Thyroid gland (tissue), 4 donors: Measurements from ENCODE around the gene B4GALT6. TPM values are rescaled to one million over a fixed set of nuclear protein-coding genes. Genes with fewer than 3 reads are reported as not detected.

Source experiments
- DNase-seq, 2 donors: peaks; one replicate each; pipeline ENCODE4 v3.0.0-alpha.2; 2019
- H3K27ac ChIP-seq, 3 donors: fragments of 200-600 bp; sonication (generic); 1 replicate in 2 of 3; 2 replicates in 1 of 3; pipeline ENCODE4 v1.5.1; 2016 to 2019; ENCODE audit warnings: mild to moderate bottlenecking in 1 of 3, moderate library complexity in 1 of 3
- H3K27me3 ChIP-seq: fragments of 200-600 bp; sonication (generic); one replicate; pipeline ENCODE4 v1.5.1; 2019
- H3K36me3 ChIP-seq, 2 donors: fragments of 200-600 bp; sonication (generic); one replicate each; pipeline ENCODE4 v1.5.1; 2016 to 2019
- H3K4me1 ChIP-seq, 2 donors: fragments of 200-600 bp; sonication (generic); one replicate each; pipeline ENCODE4 v1.5.1; 2017 to 2019
- H3K4me3 ChIP-seq, 3 donors: fragments of 200-600 bp; sonication (generic); replicated peaks in 1 of 3; 1 replicate in 2 of 3; 2 replicates in 1 of 3; pipeline ENCODE4 v1.5.1; 2016; ENCODE audit warnings: mild to moderate bottlenecking in 1 of 3
- H3K9me3 ChIP-seq: fragments of 200-600 bp; sonication (generic); one replicate; pipeline ENCODE4 v1.5.1; 2017
- CTCF ChIP-seq, 6 experiments: fragments of 200-600 bp in 3 of 6; fragments of 450-650 bp in 3 of 6; sonication (generic) in 3 of 6; IDR thresholded peaks; one replicate each; pipeline ENCODE4 v1.5.1; 2016 to 2019; ENCODE audit warnings: antibody characterized with exemption in 6 of 6, mild to moderate bottlenecking in 2 of 6, inconsistent platforms in 1 of 6, moderate library complexity in 1 of 6
- POLR2A ChIP-seq, 2 donors: fragments of 450-650 bp; IDR thresholded peaks; one replicate each; pipeline ENCODE4 v1.6.1; 2017; ENCODE audit warnings: antibody characterized with exemption in 2 of 2, mild to moderate bottlenecking in 2 of 2, moderate library complexity in 1 of 2
- WGBS, 2 donors: methylation state at CpG; one replicate each; pipeline ENCODE4 v1.1.5; 2017; 5-methylcytosine and 5-hydroxymethylcytosine counted together
- intact Hi-C: fragments of 100-400 bp; cut with DNase I; formaldehyde crosslinking; loops from one replicate; pipeline ENCODE4 v1.15.1; 2023
- total RNA-seq, 4 donors: library from RNA; depleted of rRNA; stranded (reverse); fragments of >200 nt; gene quantifications; one replicate each; pipeline ENCODE4 v1.2.3, GENCODE V29; 2016

Gene B4GALT6
- total RNA-seq, 4 donors from 2014 or later = 1.3 to 2.6 (median 2.5) TPM

- no peaks in the 10 kb centered on the region for H3K4me1 ChIP-seq
- TF ChIP-seq POLR2A (IDR thresholded peaks at IDR 0.05) = no peak
- no peak for TF ChIP-seq CTCF (IDR thresholded peaks at IDR 0.05)
- H3K9me3 ChIP-seq = no peaks in the 10 kb centered on the region
- no peak overlapping the region for H3K27ac ChIP-seq
- no peaks in the 10 kb centered on the region for H3K36me3 ChIP-seq
- no peak for DNase-seq
- no peaks in the 10 kb centered on the region for H3K27me3 ChIP-seq
- no peak overlapping the region for H3K4me3 ChIP-seq
- WGBS, 2 donors = 97 to 100% methylated on average over 1 of the region's 1 CpG
- intact Hi-C loops = no loop called here
These were observed 20.3 kb downstream of the B4GALT6 start for GRCh38 chr18:31664101-31664500.

DNA sequence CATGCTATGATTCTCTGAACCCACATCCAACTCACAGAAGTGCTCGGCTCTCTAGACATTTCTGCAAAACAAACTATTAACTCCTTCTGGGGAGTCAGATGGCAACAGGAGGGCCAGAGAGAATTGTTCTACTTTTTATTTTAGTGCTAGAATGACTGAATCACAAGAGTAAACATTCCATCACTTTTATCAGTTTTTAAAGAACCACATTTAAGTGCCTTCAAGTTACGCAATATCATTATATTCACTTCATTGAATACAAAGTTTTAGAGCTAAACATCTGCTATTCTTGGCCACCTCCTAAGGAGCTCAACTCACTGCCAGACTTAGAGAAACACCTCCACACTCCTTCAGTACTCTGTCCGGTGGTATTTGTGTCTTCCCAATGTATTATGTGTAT lies 22.4 kb downstream of the B4GALT6 start:
- Histone ChIP-seq H3K36me3 (no peaks in the 10 kb centered on the region), H3K4me3 (no peak overlapping the region), H3K4me1 (no peaks in the 10 kb centered on the region), H3K9me3 (no peaks in the 10 kb centered on the region), H3K27me3 (no peaks in the 10 kb centered on the region), H3K27ac (no peak overlapping the region)
- intact Hi-C loops = no loop called here
- 32 to 36% methylated on average over 3 of the region's 3 CpGs for WGBS, 2 donors
- TF ChIP-seq POLR2A (IDR thresholded peaks at IDR 0.05) (no peak), CTCF (IDR thresholded peaks at IDR 0.05) (no peak)
- no peak for DNase-seq

DNA sequence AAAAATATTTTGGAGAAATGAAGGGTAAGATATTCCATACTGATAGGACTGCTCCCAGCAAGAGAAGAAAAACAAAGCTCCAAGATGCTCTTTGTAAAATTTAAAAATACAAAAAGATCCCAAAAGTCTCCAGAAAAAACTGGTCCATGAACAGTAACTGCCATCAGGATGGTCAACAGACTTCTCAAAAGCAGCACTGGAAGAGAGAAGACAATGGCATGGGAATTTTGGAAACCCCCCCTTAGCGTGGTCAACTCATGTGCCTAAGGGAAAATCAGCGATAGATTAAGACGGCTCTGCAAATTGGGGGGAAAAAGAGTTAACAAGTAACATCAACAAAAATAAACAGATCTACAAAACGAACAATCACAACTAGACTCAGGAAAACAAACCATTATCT lies 23.6 kb downstream of the B4GALT6 start:
- WGBS, 2 donors = 98% methylated on average over 4 of the region's 4 CpGs
- Histone ChIP-seq H3K36me3 (no peaks in the 10 kb centered on the region), H3K9me3 (no peaks in the 10 kb centered on the region), H3K27me3 (no peaks in the 10 kb centered on the region), H3K27ac (no peak overlapping the region), H3K4me1 (no peaks in the 10 kb centered on the region), H3K4me3 (no peak overlapping the region)
- TF ChIP-seq POLR2A (IDR thresholded peaks at IDR 0.05) = no peak
- no peak for TF ChIP-seq CTCF (IDR thresholded peaks at IDR 0.05)
- no peak for DNase-seq
- intact Hi-C loops = no loop called here

- Histone ChIP-seq H3K9me3 (no peaks in the 10 kb centered on the region), H3K27me3 (no peaks in the 10 kb centered on the region), H3K27ac (no peak overlapping the region), H3K4me3 (no peak overlapping the region), H3K4me1 (no peaks in the 10 kb centered on the region), H3K36me3 (no peaks in the 10 kb centered on the region)
- DNase-seq = no peak
- WGBS, 2 donors = 91 to 96% methylated on average over 1 of the region's 1 CpG
- TF ChIP-seq POLR2A (IDR thresholded peaks at IDR 0.05) = no peak
- no peak for TF ChIP-seq CTCF (IDR thresholded peaks at IDR 0.05)
- intact Hi-C loops = no loop called here
These were observed 24.7 kb downstream of the B4GALT6 start for GRCh38 chr18:31659576-31660177.

- no peak for TF ChIP-seq CTCF (IDR thresholded peaks at IDR 0.05)
- no peak for TF ChIP-seq POLR2A (IDR thresholded peaks at IDR 0.05)
- no peak overlapping the region for H3K27ac ChIP-seq
- H3K36me3 ChIP-seq = no peaks in the 10 kb centered on the region
- 73 to 86% methylated on average over 10 of the region's 10 CpGs for WGBS, 2 donors
- no peak for DNase-seq
- H3K9me3 ChIP-seq = no peaks in the 10 kb centered on the region
- H3K27me3 ChIP-seq = no peaks in the 10 kb centered on the region
- no peaks in the 10 kb centered on the region for H3K4me1 ChIP-seq
- intact Hi-C loops = no loop called here
- no peak overlapping the region for H3K4me3 ChIP-seq
These were observed 25.5 kb downstream of the B4GALT6 start for GRCh38 chr18:31658670-31659575.
